Gastrocnemius medialis (tissue), 4 donors: ENCODE results near the gene RHBDD1.

Experiments used
- POLR2A ChIP-seq, 2 donors: fragments of 450-650 bp; IDR thresholded peaks; one replicate each; pipeline ENCODE4 v1.6.1; 2017; ENCODE audit warnings: antibody characterized with exemption in 2 of 2, mild to moderate bottlenecking in 2 of 2, moderate library complexity in 2 of 2
- TF ChIP-seq, protein P1 (sequence below), 5 experiments: fragments of 450-650 bp in 3 of 5; fragments of 200-600 bp in 2 of 5; sonication (generic) in 2 of 5; IDR thresholded peaks in 4 of 5; conservative IDR thresholded peaks in 1 of 5; 1 replicate in 4 of 5; 2 replicates in 1 of 5; pipeline ENCODE4 v1.5.1; 2016 to 2019; ENCODE audit warnings: antibody characterized with exemption in 5 of 5, mild to moderate bottlenecking in 3 of 5, moderate library complexity in 3 of 5

DNA sequence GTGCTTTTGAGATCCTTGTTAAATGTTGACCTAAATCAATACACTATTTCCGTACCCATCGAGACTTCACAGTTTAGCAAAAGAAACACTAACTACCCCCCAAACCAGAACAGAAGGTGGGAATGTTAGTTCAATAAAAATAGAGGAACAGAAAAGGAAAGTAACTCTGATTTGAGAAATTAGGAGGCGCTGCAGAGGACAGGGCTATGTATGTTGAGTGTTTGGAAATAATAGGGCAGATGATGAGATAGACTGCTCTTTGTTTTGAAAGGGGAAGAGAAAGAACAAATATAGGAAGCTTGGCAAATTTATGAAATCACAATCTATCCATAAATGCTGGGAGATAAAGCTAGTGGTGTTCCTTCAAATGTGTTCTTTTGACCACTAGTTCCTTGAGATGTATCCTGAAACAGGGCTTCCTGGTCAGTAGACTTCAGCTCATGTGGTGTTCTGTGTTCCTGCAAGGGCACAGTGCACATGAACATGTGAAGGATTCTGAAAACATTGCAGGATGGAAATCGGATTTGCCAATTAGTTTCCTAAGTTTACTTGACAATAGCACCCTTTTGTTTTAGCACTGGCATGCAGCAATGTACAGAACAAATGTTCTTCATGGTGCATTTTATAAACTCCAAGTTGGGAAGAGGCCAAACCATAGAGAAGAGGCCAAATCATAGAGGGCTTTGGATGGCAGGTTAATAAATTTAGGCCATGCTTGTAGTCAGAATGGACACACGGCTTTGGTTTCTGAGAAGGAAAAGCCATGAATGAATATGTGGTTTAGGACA lies 39.8 kb downstream of the RHBDD1 start:
- TF ChIP-seq, protein P1, sequence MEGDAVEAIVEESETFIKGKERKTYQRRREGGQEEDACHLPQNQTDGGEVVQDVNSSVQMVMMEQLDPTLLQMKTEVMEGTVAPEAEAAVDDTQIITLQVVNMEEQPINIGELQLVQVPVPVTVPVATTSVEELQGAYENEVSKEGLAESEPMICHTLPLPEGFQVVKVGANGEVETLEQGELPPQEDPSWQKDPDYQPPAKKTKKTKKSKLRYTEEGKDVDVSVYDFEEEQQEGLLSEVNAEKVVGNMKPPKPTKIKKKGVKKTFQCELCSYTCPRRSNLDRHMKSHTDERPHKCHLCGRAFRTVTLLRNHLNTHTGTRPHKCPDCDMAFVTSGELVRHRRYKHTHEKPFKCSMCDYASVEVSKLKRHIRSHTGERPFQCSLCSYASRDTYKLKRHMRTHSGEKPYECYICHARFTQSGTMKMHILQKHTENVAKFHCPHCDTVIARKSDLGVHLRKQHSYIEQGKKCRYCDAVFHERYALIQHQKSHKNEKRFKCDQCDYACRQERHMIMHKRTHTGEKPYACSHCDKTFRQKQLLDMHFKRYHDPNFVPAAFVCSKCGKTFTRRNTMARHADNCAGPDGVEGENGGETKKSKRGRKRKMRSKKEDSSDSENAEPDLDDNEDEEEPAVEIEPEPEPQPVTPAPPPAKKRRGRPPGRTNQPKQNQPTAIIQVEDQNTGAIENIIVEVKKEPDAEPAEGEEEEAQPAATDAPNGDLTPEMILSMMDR (IDR thresholded peaks at IDR 0.05 in 4 of 5, conservative IDR thresholded peaks at IDR 0.05 in 1 of 5), result no peak
- TF ChIP-seq POLR2A (IDR thresholded peaks at IDR 0.05), result no peak
